Stimulated activated CD4-positive, alpha-beta T cell treated with anti-CD3 and anti-CD28 coated beads, Interleukin-4, amount 100 ng/mL, for 24 hours (primary cell): Measurements from ENCODE around the gene RRAGC.

Source experiments
- DNase-seq: peaks from one replicate; pipeline ENCODE4 v3.0.0-alpha.2; 2020

Gene RRAGC

GRCh38 chr1:38859561-38860453, at the start of gene RRAGC:
Gene RRAGC, minus strand, starts transcription at chr1:38859772. Its CDS starts 126 bp downstream, at chr1:38859646.
- peak; percentile 98 for DNase-seq

GRCh38 chr1:38908821-38909220, 49.2 kb upstream of the RRAGC start:
- no peak for DNase-seq

GRCh38 chr1:38905985-38906384, 46.4 kb upstream of the RRAGC start:
- DNase-seq, result no peak

GRCh38 chr1:38899560-38899959, 40.0 kb upstream of the RRAGC start:
- no peak for DNase-seq

- DNase-seq, result no peak
Observed at GRCh38 chr1:38898653-38899230, 39.2 kb upstream of the RRAGC start.

- DNase-seq, result no peak
Observed at GRCh38 chr1:38896169-38896568, 36.6 kb upstream of the RRAGC start.

GRCh38 chr1:38892976-38893375, 33.4 kb upstream of the RRAGC start:
- DNase-seq, result no peak

- DNase-seq, result no peak
Observed at GRCh38 chr1:38891753-38892152, 32.2 kb upstream of the RRAGC start.

- no peak for DNase-seq
Observed at GRCh38 chr1:38889589-38889988, 30.0 kb upstream of the RRAGC start.

GRCh38 chr1:38888423-38889333, 29.1 kb upstream of the RRAGC start:
- no peak for DNase-seq

GRCh38 chr1:38885092-38885491, 25.5 kb upstream of the RRAGC start:
- DNase-seq, result no peak

GRCh38 chr1:38881487-38881886, 21.9 kb upstream of the RRAGC start, which contains the start of gene GJA9:
Gene GJA9, minus strand, starts transcription at chr1:38881587. Its CDS starts 5,489 bp downstream, at chr1:38876098.
- DNase-seq, result no peak

GRCh38 chr1:38875811-38876210, 16.2 kb upstream of the RRAGC start:
- no peak for DNase-seq

GRCh38 chr1:38873027-38873969, 13.7 kb upstream of the RRAGC start, which contains the start of gene MYCBP:
Gene MYCBP, minus strand, starts transcription at chr1:38873348. Its CDS starts 43 bp downstream, at chr1:38873305.
- peak; percentile 96 for DNase-seq

GRCh38 chr1:38872401-38873026, 12.9 kb upstream of the RRAGC start:
- peak; percentile 46 for DNase-seq

- DNase-seq, result no peak
Observed at GRCh38 chr1:38870996-38871395, 11.4 kb upstream of the RRAGC start.

GRCh38 chr1:38867208-38867607, 7.6 kb upstream of the RRAGC start:
- no peak for DNase-seq

- DNase-seq, result no peak
Observed at GRCh38 chr1:38865112-38865715, 5.6 kb upstream of the RRAGC start.

GRCh38 chr1:38860454-38860795, 853 bp upstream of the RRAGC start:
- no peak for DNase-seq

GRCh38 chr1:38858833-38859560, 575 bp downstream of the RRAGC start:
- DNase-seq, result peak; percentile 58
